ENCODE data around the gene PLCD3.
A peak's percentile ranks its signal among the peaks of the same experiment; 100 is the strongest.

PLCD3 gene

DNA sequence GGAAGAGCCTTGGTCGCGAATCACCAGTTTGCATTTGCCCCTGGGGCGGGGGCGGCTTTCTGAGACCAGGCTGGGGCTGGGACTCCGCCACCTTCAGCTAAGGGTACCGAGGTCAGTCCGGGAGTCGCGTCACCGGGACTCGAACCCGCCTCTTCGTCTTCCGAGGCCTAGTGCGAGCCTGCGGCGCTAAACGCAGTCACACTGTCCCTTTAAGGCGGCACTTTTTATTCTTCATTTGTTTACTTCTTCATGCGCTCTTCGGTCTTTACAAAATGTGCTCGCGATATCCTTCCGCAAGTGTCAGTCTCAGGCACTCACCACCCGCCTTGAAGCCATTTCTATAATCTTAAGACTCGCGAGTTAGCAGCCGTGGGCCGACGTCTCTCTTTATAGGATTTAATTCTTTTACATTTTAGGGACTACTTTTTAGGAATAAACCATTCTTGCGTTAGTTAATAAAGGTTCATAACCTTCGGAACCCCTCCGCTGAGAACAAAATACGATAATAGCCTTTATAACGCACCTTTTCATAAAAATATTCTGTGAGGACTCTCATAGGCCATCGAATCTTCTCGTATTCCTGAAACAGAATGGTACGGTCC is 15.4 kb upstream of the PLCD3 start:
- TF ChIP-seq SIN3A (IDR thresholded peaks at IDR 0.05; ENCODE audit: borderline replicate concordance, insufficient read depth, low read length), result peak; percentile 87; the same call in 1 of the 2 replicates
- peak; percentile 58 for TF ChIP-seq TAF1 (IDR thresholded peaks at IDR 0.05; ENCODE audit: borderline replicate concordance, insufficient read depth, low read length)
- TF ChIP-seq FOXP2 (optimal IDR thresholded peaks at IDR 0.05; ENCODE audit: borderline replicate concordance, extremely low read depth, extremely low read length, insufficient read depth), result peak; percentile 50
- peak; percentile 13; the same call in 1 of the 2 replicates for TF ChIP-seq POLR2AphosphoS5 (IDR thresholded peaks at IDR 0.05; ENCODE audit: low read depth, low read length)
- TF ChIP-seq REST (IDR thresholded peaks at IDR 0.05; ENCODE audit: insufficient read depth in 1 of 2, low read depth in 2 of 2, low read length in 2 of 2), result 0 out of 4 replicates have a peak, but pooled peaks have one; percentile 7 to 40

GRCh38 chr17:45146890-45147580 is 14.7 kb upstream of the PLCD3 start:
- TF ChIP-seq SIN3A (IDR thresholded peaks at IDR 0.05; ENCODE audit: borderline replicate concordance, insufficient read depth, low read length) (no peak), FOXP2 (optimal IDR thresholded peaks at IDR 0.05; ENCODE audit: borderline replicate concordance, extremely low read depth, extremely low read length, insufficient read depth) (no peak), POLR2AphosphoS5 (IDR thresholded peaks at IDR 0.05; ENCODE audit: low read depth, low read length) (peak; percentile 62; the same call in 1 of the 2 replicates), REST (IDR thresholded peaks at IDR 0.05; ENCODE audit: insufficient read depth in 1 of 2, low read depth in 2 of 2, low read length in 2 of 2) (peak in 1 of 2 experiments; percentile 32; a peak in 1 of 4 replicates), TAF1 (IDR thresholded peaks at IDR 0.05; ENCODE audit: borderline replicate concordance, insufficient read depth, low read length) (peak; percentile 70)

DNA sequence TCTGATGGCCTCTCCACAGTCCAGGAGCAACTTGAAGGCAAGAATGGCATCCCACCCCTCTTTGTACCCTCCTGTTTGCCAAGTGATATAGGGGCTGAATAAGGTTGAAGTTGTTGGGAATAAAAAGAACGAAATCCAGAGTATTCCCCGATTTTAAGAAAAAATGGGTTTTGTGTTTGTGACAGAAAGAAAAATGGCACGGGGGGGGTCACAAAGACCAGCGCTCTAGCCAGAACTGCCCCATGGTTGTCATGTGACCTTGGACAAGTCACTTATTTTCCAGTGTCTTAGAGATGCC is 14.2 kb upstream of the PLCD3 start:
- TF ChIP-seq POLR2AphosphoS5 (IDR thresholded peaks at IDR 0.05; ENCODE audit: low read depth, low read length) (no peak), TAF1 (IDR thresholded peaks at IDR 0.05; ENCODE audit: borderline replicate concordance, insufficient read depth, low read length) (no peak), REST (IDR thresholded peaks at IDR 0.05; ENCODE audit: insufficient read depth in 1 of 2, low read depth in 2 of 2, low read length in 2 of 2) (no peak), FOXP2 (optimal IDR thresholded peaks at IDR 0.05; ENCODE audit: borderline replicate concordance, extremely low read depth, extremely low read length, insufficient read depth) (no peak), SIN3A (IDR thresholded peaks at IDR 0.05; ENCODE audit: borderline replicate concordance, insufficient read depth, low read length) (no peak)

GRCh38 chr17:45146166-45146565 is 13.9 kb upstream of the PLCD3 start:
- no peak for TF ChIP-seq REST (IDR thresholded peaks at IDR 0.05; ENCODE audit: insufficient read depth in 1 of 2, low read depth in 2 of 2, low read length in 2 of 2)

All from PFSK-1 (cell line).